Neural progenitor cell (in vitro differentiated cells): ENCODE measurements around the gene PCCA.

ENCODE experiments used
- EZH2phosphoT487 ChIP-seq: fragments of 200-600 bp; sonication (generic); IDR thresholded peaks from 2 replicates; pipeline ENCODE4 v1.6.1; 2017; ENCODE audit warnings: antibody characterized with exemption
- TF ChIP-seq, protein P1 (sequence below): fragments of 200-600 bp; sonication (generic); IDR thresholded peaks from 2 replicates; pipeline ENCODE4 v1.5.1; 2017; ENCODE audit warnings: antibody characterized with exemption, mild to moderate bottlenecking

DNA sequence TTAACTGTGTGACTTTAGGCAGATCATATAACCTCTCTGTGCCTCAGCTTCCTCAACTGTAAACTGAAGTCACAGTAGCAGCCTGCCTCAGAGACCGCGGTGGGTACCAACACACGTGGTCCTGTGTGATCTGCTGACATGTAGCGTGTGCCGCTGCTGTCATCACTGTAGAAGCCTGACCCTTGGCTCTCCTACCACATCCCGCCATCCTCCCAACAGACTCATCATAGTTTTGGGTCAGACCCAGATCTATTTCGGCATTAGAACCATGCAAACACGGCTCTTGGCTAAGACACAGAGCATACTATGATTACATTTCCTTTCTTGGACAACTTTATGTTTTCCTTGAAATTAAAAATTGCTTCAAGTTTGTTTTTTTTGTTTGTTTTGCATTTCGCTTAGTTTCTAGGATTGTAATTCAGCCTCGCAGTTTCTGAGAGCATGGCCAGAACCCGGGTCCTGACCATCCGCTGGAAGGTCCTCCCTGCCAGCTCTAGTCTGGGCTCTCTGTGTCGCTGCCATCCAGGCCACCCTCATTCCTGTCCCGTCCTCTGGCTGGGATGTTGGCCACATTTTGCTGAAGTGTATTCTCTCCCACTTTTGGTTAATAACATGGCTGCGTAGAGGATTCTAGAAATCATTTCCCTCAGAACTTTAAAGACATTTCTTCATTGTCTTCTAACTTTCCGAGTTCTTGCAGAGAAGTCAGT lies 446.7 kb downstream of the PCCA start:
- TF ChIP-seq, protein P1, sequence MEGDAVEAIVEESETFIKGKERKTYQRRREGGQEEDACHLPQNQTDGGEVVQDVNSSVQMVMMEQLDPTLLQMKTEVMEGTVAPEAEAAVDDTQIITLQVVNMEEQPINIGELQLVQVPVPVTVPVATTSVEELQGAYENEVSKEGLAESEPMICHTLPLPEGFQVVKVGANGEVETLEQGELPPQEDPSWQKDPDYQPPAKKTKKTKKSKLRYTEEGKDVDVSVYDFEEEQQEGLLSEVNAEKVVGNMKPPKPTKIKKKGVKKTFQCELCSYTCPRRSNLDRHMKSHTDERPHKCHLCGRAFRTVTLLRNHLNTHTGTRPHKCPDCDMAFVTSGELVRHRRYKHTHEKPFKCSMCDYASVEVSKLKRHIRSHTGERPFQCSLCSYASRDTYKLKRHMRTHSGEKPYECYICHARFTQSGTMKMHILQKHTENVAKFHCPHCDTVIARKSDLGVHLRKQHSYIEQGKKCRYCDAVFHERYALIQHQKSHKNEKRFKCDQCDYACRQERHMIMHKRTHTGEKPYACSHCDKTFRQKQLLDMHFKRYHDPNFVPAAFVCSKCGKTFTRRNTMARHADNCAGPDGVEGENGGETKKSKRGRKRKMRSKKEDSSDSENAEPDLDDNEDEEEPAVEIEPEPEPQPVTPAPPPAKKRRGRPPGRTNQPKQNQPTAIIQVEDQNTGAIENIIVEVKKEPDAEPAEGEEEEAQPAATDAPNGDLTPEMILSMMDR = no peak
- TF ChIP-seq EZH2phosphoT487 = no peak
